ENCODE measurements around the gene SLC2A9. TPM values are rescaled to one million over a fixed set of nuclear protein-coding genes. Genes with fewer than 3 reads are reported as not detected.

Gene SLC2A9
- total and polyA plus RNA-seq, 8 donors: 0.61 to 35.3 (median 2.7) TPM

DNA sequence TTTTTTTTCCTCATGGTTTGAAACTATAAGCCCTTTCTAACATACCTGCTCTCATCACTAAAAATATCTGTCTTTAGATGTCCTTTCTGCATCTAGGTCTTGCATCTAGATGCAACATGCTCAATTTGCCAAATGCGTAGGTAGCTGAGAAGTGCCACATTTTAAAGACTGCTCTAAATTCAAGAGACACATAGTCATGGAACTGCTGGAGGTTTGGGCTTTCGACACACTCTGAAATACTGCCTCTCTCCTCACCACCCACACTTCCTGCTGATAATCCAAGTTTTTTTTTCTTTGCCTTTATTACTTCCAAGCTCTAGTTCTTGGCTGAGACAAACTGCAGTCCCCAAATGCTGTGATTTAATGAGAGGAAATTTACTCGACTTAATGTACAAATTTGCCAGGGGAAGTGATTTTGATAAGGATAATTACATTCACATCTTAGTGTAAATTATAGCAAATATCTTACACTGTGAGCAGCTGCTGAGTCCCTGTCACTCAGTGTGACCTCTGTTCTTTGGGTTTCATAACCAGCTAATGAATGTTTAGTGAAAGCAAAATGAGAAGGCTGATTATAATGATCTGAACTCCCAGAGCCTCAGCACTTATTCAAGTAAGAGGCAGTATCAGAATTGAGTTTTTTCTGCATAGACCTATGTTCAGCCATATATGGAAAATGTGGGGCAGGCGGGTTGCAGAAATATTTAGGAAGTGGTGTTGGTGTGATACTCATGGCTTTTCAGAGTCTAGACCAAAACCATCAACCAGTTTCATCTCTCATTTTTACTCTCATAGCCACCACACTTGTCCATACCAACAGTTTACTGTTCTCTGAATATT, 208.6 kb downstream of the SLC2A9 start:
- Histone ChIP-seq H3K36me3 (no peaks in the 10 kb centered on the region), H3K4me3 (no peak overlapping the region), H3K4me1 (no peaks in the 10 kb centered on the region), H3K27me3 (no peaks in the 10 kb centered on the region), H3K9me3 (no peaks in the 10 kb centered on the region), H3K27ac (no peak overlapping the region)
- TF ChIP-seq POLR2A (IDR thresholded peaks at IDR 0.05): no peak
- no peak for TF ChIP-seq POLR2AphosphoS5 (IDR thresholded peaks at IDR 0.05)
- TF ChIP-seq EP300 (IDR thresholded peaks at IDR 0.05): no peak
- TF ChIP-seq, protein P1, sequence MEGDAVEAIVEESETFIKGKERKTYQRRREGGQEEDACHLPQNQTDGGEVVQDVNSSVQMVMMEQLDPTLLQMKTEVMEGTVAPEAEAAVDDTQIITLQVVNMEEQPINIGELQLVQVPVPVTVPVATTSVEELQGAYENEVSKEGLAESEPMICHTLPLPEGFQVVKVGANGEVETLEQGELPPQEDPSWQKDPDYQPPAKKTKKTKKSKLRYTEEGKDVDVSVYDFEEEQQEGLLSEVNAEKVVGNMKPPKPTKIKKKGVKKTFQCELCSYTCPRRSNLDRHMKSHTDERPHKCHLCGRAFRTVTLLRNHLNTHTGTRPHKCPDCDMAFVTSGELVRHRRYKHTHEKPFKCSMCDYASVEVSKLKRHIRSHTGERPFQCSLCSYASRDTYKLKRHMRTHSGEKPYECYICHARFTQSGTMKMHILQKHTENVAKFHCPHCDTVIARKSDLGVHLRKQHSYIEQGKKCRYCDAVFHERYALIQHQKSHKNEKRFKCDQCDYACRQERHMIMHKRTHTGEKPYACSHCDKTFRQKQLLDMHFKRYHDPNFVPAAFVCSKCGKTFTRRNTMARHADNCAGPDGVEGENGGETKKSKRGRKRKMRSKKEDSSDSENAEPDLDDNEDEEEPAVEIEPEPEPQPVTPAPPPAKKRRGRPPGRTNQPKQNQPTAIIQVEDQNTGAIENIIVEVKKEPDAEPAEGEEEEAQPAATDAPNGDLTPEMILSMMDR (IDR thresholded peaks at IDR 0.05): no peak
- DNase-seq: peak in 1 of 2 donors; percentile 6
- intact Hi-C loops (cut with DNase I; ENCODE audit: low total_unique reads): no loop called here
- WGBS, 5 donors: 42 to 54% (median 49%) methylated on average over 4 of the region's 4 CpGs

DNA sequence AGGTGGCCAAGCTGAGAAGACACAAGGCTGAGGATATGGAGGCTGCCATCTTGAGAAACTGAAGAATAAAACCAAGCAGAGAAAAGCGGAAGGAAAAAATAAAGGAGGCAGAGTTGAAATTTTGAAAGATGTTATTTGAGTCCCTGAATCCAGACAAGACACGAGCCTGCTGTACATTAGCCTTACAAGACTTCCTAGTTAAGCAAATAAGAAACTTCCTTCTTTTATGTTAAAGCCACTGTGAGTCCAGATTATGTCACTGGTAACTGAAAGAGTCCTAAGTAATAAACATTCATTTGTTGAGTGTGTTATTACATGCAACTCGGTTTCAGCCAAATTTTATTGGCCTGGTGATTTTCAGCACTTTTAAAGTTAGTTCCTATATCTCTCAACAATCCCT, 209.5 kb downstream of the SLC2A9 start:
- 70 to 80% (median 76%) methylated on average over 3 of the region's 3 CpGs for WGBS, 5 donors
- Histone ChIP-seq H3K4me1 (no peaks in the 10 kb centered on the region), H3K4me3 (no peak overlapping the region), H3K27me3 (no peaks in the 10 kb centered on the region), H3K9me3 (no peaks in the 10 kb centered on the region), H3K36me3 (no peaks in the 10 kb centered on the region), H3K27ac (no peak overlapping the region)
- TF ChIP-seq, protein P1 (IDR thresholded peaks at IDR 0.05): no peak
- TF ChIP-seq POLR2A (IDR thresholded peaks at IDR 0.05) (no peak), POLR2AphosphoS5 (IDR thresholded peaks at IDR 0.05) (no peak)
- DNase-seq: no peak
- intact Hi-C loops (cut with DNase I; ENCODE audit: low total_unique reads): no loop called here

DNA sequence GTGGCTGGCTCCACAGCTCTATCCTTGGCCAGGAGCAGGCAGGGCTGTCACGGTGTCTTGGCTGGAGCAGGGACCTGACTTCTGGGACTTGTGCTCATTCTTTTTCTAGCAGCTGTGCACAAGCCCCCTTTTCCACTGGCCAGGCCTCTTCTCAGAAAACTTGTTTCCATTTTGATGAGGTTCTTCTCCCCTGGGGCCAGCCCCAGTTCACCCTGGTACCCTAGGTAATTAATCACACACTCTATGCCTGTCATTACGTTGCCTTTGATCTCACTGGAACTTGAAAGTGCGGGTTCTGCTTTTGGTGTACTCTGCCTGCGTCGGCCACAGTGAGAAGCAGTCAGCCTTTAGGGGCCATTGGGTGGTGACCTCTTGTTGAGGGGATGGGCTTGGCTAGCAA, 213.2 kb downstream of the SLC2A9 start:
- DNase-seq: no peak
- intact Hi-C loops (cut with DNase I; ENCODE audit: low total_unique reads): no loop called here
- Histone ChIP-seq H3K4me1 (no peaks in the 10 kb centered on the region), H3K36me3 (no peaks in the 10 kb centered on the region), H3K27ac (no peak overlapping the region), H3K4me3 (no peak overlapping the region), H3K27me3 (peaks cover 0 to 11% (median 0%) of the 10 kb centered on the region in 3 donors), H3K9me3 (no peaks in the 10 kb centered on the region)
- 57 to 70% (median 67%) methylated on average over 5 of the region's 5 CpGs for WGBS, 5 donors
- TF ChIP-seq EP300 (IDR thresholded peaks at IDR 0.05) (no peak), POLR2A (IDR thresholded peaks at IDR 0.05) (no peak), POLR2AphosphoS5 (IDR thresholded peaks at IDR 0.05) (no peak)
- TF ChIP-seq, protein P1 (IDR thresholded peaks at IDR 0.05): no peak

DNA sequence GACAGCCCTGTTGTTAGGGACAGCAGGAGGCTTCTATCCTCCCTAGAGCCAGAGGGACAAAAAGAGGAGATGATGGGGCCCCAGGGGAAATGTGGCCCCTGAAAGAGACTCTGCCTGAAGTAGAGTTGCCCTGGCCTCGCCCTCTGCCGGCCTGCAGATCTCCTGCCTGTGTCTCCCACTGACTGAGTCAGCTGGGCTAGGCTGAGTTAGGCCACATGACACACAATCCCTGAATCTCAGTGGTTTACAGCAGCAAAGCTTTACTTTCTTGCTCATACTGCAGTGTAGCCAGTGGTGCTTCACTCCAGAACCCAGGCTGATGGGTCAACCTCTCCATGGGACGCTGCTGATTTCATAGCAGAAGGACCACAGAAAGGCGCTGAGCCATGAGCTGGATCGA, 216.4 kb downstream of the SLC2A9 start:
- Histone ChIP-seq H3K4me1 (no peaks in the 10 kb centered on the region), H3K27me3 (peaks cover 0 to 11% (median 0%) of the 10 kb centered on the region in 3 donors), H3K4me3 (no peak overlapping the region), H3K27ac (no peak overlapping the region), H3K36me3 (no peaks in the 10 kb centered on the region), H3K9me3 (no peaks in the 10 kb centered on the region)
- 88 to 100% (median 94%) methylated on average over 4 to 5 of the region's 5 CpGs for WGBS, 5 donors
- DNase-seq: no peak
- intact Hi-C loops (cut with DNase I; ENCODE audit: low total_unique reads): no loop called here
- TF ChIP-seq POLR2AphosphoS5 (IDR thresholded peaks at IDR 0.05) (no peak), POLR2A (IDR thresholded peaks at IDR 0.05) (no peak), EP300 (IDR thresholded peaks at IDR 0.05) (no peak)
- TF ChIP-seq, protein P1 (IDR thresholded peaks at IDR 0.05): no peak

Measured in stomach (tissue), 9 donors.